HG03442 (cell line): ENCODE results near the gene ZFYVE28.

Experiments used
- ATAC-seq: cut with Tn5 transposase; IDR thresholded peaks from one replicate; pipeline ENCODE4 v1.9.1; 2021; ENCODE audit warnings: mild to moderate bottlenecking, moderate library complexity; ENCODE audit not compliant: unreplicated experiment

The ZFYVE28 gene

DNA sequence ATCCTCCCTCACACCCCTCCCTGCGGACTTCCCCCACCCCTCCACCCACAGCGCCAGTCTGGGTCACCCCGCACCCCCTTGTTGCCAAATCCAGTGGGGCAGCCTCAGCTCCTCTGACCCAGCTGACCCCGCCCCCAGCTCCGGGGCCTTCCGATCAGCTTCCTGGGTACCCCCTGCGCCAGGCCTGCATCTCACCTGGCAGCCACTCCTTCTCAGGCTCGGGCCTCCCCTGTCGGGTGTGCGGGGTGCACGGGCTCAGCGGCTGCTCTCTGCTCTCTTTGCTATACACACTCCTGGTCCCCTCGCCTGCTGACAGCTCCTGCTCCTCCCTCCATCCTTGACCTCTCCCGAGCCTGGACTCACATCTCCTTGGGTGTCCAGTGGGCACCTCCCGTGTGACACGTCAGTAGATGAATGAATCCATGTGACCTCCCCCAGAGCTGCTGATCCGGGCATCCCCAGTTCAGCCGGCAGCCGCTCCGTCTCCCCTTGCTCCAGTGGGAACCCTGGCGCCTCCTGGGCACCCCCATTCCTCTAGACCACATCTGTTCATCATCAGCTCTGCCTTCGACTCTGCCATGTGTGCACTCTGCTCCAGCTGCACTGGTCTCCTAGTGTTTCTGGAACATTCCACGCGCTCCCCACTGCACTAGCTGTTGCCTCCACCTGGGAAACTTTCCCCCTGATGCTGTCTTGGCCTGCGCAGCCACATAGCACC is 10.2 kb upstream of the ZFYVE28 start:
- ATAC-seq = no peak

DNA sequence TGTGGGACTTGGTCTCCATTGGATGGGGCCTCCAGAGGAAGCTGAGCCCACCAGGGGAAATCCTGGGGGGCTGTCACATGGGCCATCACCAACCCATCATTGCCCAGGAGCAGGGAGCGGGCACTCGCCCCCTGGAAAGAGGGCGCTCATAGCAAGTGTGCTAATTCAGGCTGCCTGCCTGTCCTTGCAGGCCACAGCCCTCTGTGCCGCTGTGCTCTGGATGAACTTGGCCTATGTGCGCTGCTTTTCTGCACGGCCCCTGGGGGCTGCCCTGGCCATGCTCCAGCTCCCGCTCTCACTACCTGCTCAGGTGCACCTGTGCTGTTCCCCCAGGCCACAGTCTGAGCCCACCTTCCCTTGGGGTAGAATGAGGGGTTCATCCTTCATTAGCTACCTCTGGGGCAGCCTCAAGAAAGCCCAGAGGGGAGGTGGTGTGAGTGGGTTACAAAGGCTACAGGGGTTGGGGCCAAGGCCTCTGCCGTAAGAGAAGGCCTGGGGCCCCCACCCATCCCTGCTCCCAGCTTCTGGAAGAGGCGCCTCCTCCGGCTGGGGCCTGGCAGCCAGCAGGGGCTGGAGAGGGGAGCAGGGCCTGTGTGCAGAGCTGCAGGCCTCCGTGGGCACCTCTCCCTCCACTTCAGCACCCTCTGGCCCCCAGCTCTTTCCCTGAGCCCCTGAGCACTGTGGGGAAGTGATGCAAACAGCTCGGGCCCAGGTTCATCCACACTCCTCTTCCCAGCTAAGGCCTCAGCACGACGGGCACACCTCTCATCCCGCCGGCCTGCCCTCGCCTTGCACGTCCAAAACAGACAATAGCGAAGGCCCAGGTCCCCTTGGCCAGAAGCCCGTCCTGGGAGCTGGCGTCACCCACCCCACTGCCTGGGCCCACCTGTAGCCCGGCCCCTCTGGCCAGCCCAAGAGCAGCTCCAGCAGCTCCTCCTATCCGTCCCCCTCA is 9.2 kb upstream of the ZFYVE28 start:
- no peak for ATAC-seq

DNA sequence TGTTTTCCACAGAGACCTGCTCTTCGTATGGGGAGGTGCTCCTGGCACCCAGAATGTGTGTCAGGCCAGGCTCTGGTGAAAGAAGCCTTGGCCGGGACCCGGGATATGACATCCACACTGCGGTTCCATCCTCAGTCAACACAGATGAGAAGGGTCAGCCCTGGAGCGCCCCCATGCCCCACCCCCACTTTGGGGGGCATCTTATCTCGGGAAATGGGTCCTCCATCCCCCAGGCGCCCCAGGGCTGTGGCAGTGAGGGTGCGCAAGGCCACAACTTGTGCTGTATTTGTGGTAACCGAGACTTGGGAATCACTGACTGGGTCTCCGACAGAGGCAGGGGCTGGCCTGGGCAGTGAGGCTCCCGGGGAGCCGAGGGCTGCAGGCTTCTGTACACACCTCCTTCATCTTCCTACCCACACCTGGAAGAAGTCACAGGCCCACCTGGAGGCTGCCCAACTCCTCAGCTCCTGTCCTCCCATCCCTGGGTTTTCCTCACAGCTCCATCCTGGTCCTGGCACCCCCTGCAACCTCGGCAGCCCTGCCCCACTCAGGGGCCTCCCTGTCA is 8.3 kb upstream of the ZFYVE28 start:
- ATAC-seq = no peak

DNA sequence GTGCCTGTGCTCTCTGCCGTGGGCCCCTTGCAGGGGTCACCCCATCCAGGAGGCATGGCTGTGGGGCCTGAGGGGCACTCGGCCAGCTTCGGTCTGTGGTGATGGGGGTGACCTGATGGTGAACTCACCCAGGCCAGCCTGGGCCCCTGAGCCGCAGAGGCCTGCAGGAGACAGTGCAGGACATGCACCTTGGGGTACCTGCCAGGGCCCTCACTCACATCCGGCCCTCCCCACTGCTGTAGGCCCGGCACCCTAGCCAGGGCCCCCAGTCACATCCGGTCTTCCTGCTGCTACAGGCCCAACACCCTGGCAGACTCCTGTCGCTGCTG is 7.6 kb upstream of the ZFYVE28 start:
- ATAC-seq = no peak

DNA sequence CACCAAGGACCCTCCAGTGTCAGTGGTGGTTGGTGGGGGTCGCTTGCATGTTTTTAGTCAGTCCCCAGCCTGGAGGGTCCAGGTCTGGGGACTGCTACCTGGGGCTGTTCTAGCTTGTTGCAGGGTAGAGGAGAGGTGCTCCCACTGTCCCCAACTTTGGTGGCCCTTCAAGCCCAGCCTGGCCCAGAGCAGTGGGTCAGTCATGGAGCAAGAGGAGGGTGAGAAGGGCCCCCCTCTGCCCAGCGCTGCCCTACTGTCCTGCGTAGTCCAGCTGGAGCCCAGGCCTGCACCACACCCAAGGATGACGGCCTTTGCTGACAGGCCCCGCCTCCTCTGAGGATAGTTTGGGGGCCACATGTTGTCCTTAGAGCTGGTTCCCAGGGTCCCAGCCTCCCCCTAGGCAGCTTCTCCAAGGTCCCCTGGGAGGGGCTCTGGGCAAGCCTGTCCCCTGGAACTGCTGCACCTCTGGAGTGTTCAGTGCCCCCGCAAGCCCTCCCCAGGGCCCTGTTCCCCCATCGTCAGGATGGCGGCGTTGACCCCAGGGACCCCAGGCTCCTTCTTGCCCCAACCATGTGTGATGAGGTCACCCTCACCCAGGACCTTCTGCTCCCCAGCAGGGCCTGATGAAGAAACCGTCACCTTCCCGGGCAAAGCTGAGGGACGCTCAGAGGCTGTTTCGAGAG is 7.1 kb upstream of the ZFYVE28 start:
- no peak for ATAC-seq

DNA sequence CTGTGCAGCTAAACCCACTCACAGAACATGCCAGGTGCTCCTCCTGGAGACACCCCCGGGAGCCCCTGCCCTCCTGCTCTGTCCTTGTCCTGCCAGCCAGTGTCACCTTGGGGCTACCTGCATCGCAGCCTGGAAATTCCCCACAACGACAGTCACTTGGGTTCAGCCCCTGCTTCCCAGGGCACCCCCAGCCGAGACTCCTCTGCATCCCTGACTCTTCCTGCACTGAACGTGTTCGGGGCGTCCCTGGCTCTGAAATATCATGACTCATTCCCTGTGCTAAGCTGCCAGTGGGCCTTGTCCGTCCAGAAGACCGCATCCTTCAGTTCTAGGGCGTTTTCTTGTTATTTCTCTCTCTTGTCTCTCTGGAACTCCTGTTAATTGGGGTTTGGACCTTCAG is 6.1 kb upstream of the ZFYVE28 start:
- no peak for ATAC-seq

DNA sequence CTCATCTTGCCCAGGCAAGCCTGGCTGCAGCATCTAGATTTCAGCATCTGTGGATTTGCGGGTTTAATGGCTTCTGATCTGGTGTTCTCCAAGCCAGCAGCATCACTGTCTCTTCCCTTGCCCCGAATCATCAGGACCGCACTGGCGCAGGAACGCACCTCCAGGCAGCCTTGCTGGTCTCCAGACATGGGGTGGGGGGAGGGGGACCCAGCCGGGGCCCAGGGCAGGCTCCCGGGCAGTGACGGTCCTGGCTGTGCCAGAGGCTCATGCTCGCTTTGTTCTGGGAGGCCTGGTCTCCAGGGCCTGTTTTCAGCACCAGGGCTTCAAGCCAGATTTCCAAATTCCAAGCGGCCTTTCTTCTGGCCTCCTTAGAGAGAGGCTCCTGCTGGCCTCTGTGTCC is 5.2 kb upstream of the ZFYVE28 start:
- no peak for ATAC-seq

DNA sequence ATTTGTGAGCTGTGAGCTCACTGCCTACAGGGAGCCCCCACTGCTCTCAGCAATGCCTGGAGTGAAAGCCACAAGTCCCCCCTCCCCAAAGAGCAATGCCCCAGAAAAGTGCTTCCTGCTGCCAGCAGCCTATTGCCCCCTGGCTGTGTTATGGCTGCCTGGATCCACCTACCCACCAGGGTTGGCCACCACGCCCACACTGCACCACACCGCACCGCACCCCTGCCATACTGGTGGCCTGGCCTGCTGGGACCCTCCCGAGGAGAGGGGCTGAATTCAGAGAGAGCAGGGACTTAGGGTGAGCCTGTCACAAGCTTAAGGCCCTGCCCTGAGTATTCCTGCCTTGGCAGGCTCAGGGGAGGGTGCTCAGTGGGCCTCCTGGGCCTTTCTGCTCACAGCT is 4.6 kb upstream of the ZFYVE28 start:
- ATAC-seq = no peak

DNA sequence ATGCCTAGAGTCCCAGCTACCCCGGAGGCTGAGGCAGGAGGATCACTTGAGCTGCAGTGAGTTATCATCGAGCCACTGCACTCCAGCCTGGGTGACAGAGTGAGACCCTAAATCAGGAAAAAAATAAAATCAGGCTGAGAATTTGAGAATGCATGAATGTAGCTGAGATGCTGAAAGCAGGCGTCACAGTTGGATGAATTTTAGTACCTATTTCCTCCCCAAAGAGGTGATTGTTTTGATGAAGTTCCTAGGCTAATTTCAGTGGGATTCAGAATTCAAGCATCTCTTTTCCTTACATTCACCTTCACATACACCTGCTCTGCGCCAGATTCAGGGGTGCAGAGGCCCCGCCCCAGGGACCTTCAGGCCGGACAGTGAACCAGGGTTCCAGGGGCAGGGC is 3.5 kb upstream of the ZFYVE28 start:
- ATAC-seq = no peak

DNA sequence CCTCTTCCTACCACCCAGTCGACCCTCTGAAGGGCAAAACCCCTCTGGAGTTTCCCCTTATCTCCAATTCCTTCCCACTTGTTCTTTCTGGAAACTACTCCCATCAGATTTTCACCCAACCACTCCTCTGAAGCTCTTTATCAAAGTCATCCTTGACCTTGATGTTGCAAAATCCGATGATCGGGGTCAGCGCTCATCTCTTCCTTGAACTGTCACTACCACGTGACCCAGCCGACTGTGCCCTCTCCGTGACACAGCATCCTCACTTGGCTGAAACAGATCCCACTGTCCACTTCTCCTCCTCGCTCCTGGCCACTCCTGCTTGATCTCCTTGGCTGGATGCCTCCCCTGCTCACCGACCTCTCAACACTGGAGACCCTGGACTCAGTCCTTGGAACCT is 1.4 kb upstream of the ZFYVE28 start:
- no peak for ATAC-seq

DNA sequence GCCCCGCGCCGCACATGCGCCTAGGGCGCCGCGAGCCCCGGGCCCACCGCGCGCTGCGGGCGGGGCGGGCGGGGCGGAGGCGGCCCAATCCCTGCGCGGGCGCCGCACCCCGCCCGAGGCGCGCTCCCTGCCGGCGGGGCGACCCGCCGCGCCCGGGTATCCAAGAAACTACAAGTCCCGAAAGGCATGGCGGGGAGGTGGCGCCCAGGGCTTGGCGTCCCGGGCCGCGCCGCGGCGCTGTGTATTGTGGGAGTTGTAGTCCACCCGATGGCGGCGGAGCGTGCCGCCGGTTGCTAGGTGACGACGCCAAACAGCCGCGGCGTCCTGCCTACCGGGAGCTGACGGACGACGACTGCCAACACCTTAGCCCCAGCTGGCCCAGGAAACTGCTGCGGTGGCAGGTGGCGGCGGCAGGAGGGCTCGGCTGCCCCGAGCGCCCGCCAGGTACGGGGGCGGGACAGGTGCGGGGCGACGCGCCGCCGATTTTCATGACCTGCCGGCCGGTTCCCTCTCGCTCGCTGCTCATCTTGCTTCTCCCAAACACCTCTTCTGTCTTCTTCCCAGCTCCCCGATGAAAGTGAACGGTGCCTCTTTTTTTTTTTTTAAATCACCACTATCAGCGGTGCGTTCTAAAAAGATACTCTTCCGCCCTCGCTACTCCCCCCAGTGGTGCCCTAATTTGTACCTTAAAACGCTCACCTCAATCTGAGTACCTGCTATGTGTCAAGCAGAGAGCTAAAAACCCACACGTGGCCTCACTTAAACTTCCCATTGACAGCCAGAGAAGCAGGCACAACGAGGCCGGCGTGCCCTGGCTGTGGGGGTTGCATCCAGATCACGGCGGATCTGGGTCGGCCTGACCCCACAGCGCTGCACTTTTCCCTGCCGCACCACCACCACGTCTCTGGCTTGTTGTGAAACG is 466 bp upstream of the ZFYVE28 start, which contains the start of gene CFAP99:
CFAP99 (plus strand) TSS at position 306 of the 922 bp plus-strand sequence.
- ATAC-seq = peak; percentile 85

DNA sequence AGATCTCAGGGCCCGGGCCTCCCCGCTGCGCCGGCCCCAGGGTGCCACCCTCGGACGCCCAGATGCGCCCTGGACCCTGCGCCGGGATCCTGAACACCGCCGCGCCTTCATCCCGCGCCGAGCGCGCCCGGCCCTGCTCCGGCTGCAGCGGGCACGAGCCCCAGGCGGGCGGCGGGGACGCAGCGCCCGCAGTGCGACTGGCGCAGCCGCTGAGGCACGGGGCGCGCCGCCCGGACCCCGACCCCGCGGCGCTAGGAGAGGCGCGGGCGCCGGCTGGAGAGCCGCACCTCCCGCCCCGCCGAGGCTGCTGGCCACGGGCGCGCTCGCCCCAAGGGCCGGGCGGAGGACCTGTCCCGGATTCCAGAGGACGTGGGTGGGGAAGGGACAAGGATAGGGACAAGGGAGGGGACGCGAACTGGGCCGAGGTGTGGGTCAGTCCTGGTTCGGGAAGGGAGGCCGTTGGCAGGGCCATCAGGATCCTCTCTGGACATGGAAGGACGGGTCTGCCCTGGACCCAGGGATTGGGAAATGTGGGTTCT is 1.1 kb downstream of the ZFYVE28 start:
- ATAC-seq = no peak

DNA sequence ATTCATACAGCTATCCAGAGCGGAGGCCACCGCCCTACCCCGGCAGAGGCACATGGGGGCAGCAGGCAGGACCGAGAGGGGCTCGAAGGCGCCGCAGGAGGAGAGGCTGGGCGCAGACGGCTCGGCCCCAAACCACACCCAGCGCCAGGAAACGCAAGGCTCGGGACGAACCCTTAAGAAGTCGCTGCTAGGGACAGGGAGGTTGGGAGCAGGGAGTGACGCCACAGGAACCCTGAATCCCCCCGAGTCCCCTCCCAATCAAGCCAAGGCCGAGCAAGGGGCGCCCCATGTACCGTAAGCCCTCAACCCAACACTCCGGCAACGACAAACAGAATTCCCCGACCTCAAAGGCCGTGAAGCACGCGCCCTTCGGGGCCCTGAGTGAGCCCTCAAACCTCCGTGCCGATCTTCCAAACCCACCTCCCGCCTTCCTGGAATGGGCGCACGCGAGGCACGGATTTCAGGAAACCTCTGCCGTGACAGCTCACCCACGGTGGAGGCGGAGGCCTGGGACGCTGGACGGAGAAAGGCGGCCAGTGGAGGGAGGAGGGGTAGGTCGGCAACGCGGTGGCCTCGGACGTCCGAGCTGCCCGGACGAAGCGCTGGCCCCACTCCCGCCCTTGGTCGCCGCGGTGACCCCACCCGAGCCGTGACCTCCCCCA is 1.8 kb downstream of the ZFYVE28 start:
- ATAC-seq = no peak

DNA sequence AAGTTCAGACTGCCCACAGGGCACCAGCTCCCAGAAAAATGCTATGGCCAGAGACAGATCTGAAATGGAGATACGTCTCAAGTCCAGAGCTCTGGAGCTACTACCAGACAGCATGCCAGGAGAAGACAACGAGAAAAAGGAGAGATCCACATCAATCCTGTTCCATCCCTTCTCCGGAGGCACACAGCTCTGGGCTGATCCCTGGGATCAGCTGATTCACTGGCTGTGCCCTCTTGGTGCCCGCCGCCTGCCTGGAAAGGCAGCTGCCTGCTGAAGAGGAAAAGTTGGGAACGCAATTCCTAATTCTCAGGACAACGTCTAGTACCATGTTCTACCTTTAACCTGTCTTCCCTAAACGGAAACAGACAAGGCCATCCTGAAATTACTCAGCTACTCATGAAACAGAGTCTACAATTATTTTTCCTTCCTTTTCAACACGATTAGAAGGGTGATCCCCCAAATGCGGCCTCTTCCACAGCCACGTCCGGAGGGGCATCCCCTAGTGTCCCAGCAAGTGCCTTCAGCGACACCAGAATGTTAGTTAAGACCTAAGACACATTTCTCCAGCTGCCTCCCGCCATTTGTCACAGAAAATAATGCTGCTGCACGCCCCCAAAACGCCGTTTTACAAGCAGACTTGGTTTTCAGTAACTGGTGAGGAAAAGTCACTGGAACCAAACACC is 2.4 kb downstream of the ZFYVE28 start:
- no peak for ATAC-seq

DNA sequence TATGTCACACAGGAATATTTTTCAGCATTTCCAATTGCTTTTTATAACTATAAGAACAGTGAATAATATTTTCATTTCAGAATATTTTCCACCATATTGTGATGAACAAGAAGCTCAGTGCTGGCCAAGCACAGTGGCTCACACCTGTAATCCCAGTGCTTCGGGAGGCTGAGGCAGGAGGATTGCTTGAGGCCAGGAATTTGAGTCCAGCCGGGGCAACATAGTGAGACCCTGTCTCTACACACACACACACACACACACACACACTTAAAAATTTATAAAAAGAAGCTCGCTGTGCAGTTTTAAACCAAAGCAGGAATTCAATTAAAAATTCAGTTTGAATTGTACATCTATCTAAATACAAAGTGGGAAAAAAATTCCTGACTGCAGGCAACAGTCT is 3.2 kb downstream of the ZFYVE28 start:
- no peak for ATAC-seq

DNA sequence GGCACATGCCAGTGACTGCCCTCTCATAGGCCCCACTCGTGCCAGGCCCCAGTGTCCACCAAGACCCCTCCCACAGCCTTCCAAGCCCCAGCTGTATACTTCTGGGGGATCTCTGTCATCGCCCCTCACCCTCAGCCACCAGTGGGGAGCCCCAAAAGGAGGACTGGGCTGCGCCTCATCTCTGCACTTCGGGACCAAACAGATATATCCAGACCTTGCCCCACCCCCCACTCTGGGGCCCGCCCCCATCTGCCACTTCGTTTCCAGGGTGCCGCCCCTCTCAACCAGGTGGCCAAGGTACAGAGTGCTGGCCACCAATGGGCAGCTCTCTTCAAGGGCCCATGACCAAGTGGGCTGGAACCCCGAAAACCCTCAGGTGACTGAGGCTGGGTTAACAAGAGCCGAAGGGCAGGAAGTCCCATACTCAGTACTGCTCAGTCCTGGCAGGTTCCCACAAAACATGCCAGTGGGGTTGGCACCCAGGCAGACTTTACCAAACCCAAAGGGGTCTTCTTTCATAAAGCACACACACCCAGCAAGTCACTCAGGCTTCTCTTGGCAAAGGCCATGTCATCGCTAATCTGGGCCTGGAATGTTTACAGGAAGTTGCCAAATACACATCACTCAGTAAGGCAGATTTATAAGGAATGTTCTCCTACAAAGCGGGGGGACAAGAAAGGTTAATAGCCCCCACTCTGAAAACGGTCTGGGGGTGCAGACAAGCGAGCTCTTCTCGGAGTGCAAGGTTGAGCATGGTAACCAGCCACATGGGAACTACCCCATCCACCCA is 4.4 kb downstream of the ZFYVE28 start:
- no peak for ATAC-seq

DNA sequence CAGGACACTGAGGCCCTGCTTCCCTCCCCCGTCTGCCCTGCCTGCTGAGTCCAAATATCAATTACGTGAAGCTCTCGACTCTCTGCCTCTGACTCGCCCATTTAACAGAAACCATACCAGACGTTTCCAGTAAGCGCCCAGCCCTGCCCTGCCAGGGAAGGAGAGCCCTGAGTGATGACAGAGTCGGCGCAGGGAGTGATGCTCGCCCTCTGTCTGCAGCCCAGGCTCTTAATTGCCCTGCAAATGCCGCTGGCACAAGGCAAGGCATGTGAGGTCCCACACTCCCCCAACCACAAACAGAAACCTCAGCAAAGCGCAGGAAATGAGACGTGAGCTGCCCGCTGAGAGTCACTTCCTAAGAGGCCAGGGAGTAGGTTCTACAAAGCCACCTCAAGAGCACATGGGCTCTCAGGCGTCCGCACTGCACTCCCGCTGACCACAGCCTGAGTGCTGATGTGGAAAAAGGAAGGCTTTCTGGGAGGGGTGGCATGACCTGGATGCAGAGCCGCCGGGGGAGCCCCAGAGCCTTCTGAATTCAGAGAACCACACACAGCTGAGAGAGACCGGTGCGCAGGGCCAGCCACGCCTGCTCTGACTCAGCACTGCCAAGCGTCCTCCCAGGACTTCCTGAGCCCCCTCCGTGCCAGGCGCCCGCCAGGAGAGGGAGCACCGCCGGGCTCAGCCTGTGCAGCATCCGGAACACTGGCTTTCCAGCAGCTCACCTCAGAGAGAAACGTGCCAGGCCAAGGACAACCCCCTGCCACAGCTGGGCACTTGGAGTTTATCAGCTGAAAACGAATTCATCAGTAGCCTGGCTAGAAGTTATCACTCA is 5.3 kb downstream of the ZFYVE28 start:
- peak; percentile 48 for ATAC-seq
